TTC549 (cell line): ENCODE results near the gene NFATC1.

ENCODE experiments used
- FAIRE-seq: peaks from 2 replicates; lab custom pipeline; 2012; peaks lifted over from hg19 to GRCh38; lab: Jason Lieb, UNC

NFATC1 gene

GRCh38 chr18:79423211-79424007 is 27.7 kb downstream of the NFATC1 start:
- no peak for FAIRE-seq

GRCh38 chr18:79424008-79424565 is 28.4 kb downstream of the NFATC1 start:
- FAIRE-seq = no peak

GRCh38 chr18:79424880-79425568 is 29.3 kb downstream of the NFATC1 start:
- no peak for FAIRE-seq

- no peak for FAIRE-seq
These were observed 29.8 kb downstream of the NFATC1 start for GRCh38 chr18:79425569-79425886.

- FAIRE-seq = no peak
These were observed 30.9 kb downstream of the NFATC1 start for GRCh38 chr18:79426376-79427300.

GRCh38 chr18:79427368-79428225 is 31.9 kb downstream of the NFATC1 start:
- no peak for FAIRE-seq

GRCh38 chr18:79428287-79428686 is 32.6 kb downstream of the NFATC1 start:
- no peak for FAIRE-seq

- FAIRE-seq = no peak
These were observed 33.7 kb downstream of the NFATC1 start for GRCh38 chr18:79429381-79429780.

GRCh38 chr18:79429785-79430281 is 34.1 kb downstream of the NFATC1 start:
- FAIRE-seq = no peak

GRCh38 chr18:79432376-79433120 is 36.8 kb downstream of the NFATC1 start:
- FAIRE-seq = no peak

- no peak for FAIRE-seq
These were observed 37.7 kb downstream of the NFATC1 start for GRCh38 chr18:79433431-79433830.

GRCh38 chr18:79434607-79435401 is 39.1 kb downstream of the NFATC1 start:
- no peak for FAIRE-seq

- no peak for FAIRE-seq
These were observed 41.0 kb downstream of the NFATC1 start for GRCh38 chr18:79436556-79437275.

GRCh38 chr18:79438089-79438897 is 42.6 kb downstream of the NFATC1 start:
- no peak for FAIRE-seq

- no peak for FAIRE-seq
These were observed 43.3 kb downstream of the NFATC1 start for GRCh38 chr18:79438898-79439627.

GRCh38 chr18:79439628-79440023 is 43.9 kb downstream of the NFATC1 start:
- FAIRE-seq = no peak

- no peak for FAIRE-seq
These were observed 44.8 kb downstream of the NFATC1 start for GRCh38 chr18:79440316-79441110.
